HepG2 (cell line): Measurements from ENCODE around the gene SYT9. TPM values are rescaled to one million over a fixed set of nuclear protein-coding genes. Genes with fewer than 3 reads are reported as not detected.

Source experiments
- ATAC-seq: fragments of 200-7000 bp; cut with Tn5 transposase; 3 replicates; pipeline ENCODE4 v1.9.1; 2020; ENCODE audit warnings: mild to moderate bottlenecking, moderate library complexity
- BruUV-seq: library from RNA; stranded (reverse); fragments of 400-500 nt; replicated peaks from 2 replicates; lab custom pipeline; 2021; lab: Mats Ljungman, UMichigan
- CTCF ChIA-PET: fragments of 300-600 bp; formaldehyde crosslinking; extraction: SDS; loops from one replicate; lab custom pipeline; 2021; ENCODE audit warnings: low total read pairs, inconsistent platforms, low intra/inter-chr PET ratio; lab: Yijun Ruan, JAX
- POLR2A ChIA-PET: fragments of 350-600 bp; sonication (Branson Sonifier 250); formaldehyde crosslinking; loops from one replicate; lab custom pipeline; 2020; ENCODE audit warnings: antibody characterized with exemption, inconsistent platforms; lab: Yijun Ruan, JAX
- DNase-seq: peaks from one replicate; pipeline ENCODE4 v3.0.0-alpha.2; 2015; ENCODE audit warnings: low spot score
- FAIRE-seq: peaks from 3 replicates; lab custom pipeline; 2011; peaks lifted over from hg19 to GRCh38; lab: Jason Lieb, UNC
- H2AFZ ChIP-seq: one replicate; pipeline ENCODE4 v1.6.1; 2011; ENCODE audit warnings: low read length, inconsistent platforms
- H3K27ac ChIP-seq: fragments of 300-600 bp; 3 replicates; pipeline ENCODE4 v1.8.0; 2011; ENCODE audit warnings: mixed run types, mild to moderate bottlenecking, mixed read lengths, low read length, inconsistent platforms; ENCODE audit not compliant: insufficient read depth; ENCODE audit errors: extremely low read length
- H3K27me3 ChIP-seq, 2 experiments: fragments of 200-600 bp in 1 of 2; 2 replicates in 1 of 2; 3 replicates in 1 of 2; pipeline versions ENCODE4 v1.6.0 to v1.8.0; 2011; ENCODE audit warnings: low read length in 2 of 2, mild to moderate bottlenecking in 2 of 2, moderate library complexity in 2 of 2, inconsistent platforms in 1 of 2; ENCODE audit not compliant: insufficient read depth in 2 of 2, control insufficient read depth in 1 of 2
- H3K36me3 ChIP-seq, 2 experiments: fragments of 200-600 bp in 1 of 2; replicated peaks in 1 of 2; 2 replicates in 1 of 2; 3 replicates in 1 of 2; pipeline versions ENCODE4 v1.5.1 to v1.8.0; 2011; ENCODE audit warnings: low read length in 2 of 2, inconsistent platforms in 1 of 2; ENCODE audit not compliant: insufficient read depth in 2 of 2, control insufficient read depth in 1 of 2
- H3K4me1 ChIP-seq: 2 replicates; pipeline ENCODE4 v1.5.1; 2012; ENCODE audit warnings: low read length, inconsistent platforms; ENCODE audit not compliant: insufficient read depth
- H3K4me2 ChIP-seq: 2 replicates; pipeline ENCODE4 v1.6.0; 2011; ENCODE audit warnings: low read depth, low read length, inconsistent platforms
- H3K4me3 ChIP-seq, 3 experiments: fragments of 200-600 bp in 1 of 3; sonication (generic), shearing (Covaris generic) in 1 of 3; replicated peaks in 1 of 3; 2 replicates each; pipeline ENCODE4 v1.5.1; 2011 to 2016; ENCODE audit warnings: low read length in 3 of 3, inconsistent platforms in 2 of 3, low read depth in 2 of 3, mild to moderate bottlenecking in 2 of 3, control low read depth in 1 of 3, mixed read lengths in 1 of 3; ENCODE audit not compliant: insufficient read depth in 1 of 3
- H3K79me2 ChIP-seq: one replicate; pipeline ENCODE4 v1.6.1; 2011; ENCODE audit warnings: low read length, inconsistent platforms; ENCODE audit not compliant: insufficient read depth
- H3K9ac ChIP-seq: 2 replicates; pipeline ENCODE4 v1.6.0; 2011; ENCODE audit warnings: mild to moderate bottlenecking, low read depth, low read length, inconsistent platforms; ENCODE audit not compliant: insufficient read depth
- H3K9me3 ChIP-seq: 2 replicates; pipeline ENCODE4 v1.5.1; 2012; ENCODE audit warnings: mild to moderate bottlenecking, low read length
- H4K20me1 ChIP-seq: 2 replicates; pipeline ENCODE4 v1.6.0; 2011; ENCODE audit warnings: inconsistent platforms, mild to moderate bottlenecking, low read length, moderate library complexity; ENCODE audit not compliant: insufficient read depth
- ATM ChIP-seq: fragments of 450-650 bp; IDR thresholded peaks from 2 replicates; pipeline ENCODE4 v1.7.1; 2017; ENCODE audit warnings: mild to moderate bottlenecking, borderline replicate concordance
- EHMT2 ChIP-seq: fragments of 200-600 bp; sonication (generic); IDR thresholded peaks from 2 replicates; pipeline ENCODE4 v1.7.0; 2017; ENCODE audit warnings: antibody characterized with exemption, low read depth, low read length, borderline replicate concordance
- ELF4 ChIP-seq: sonication (generic); formaldehyde crosslinking; IDR thresholded peaks from 2 replicates; pipeline ENCODE4 v1.5.0; 2020; ENCODE audit warnings: missing genetic modification reagents, mild to moderate bottlenecking, moderate library complexity, borderline replicate concordance
- GTF3A ChIP-seq: sonication (generic); formaldehyde crosslinking; conservative IDR thresholded peaks from 2 replicates; pipeline ENCODE4 v1.4.0; 2020; ENCODE audit warnings: mild to moderate bottlenecking, missing genetic modification reagents
- MBD4 ChIP-seq: IDR thresholded peaks from 2 replicates; pipeline ENCODE4 v1.6.1; 2012; ENCODE audit warnings: low read length, inconsistent platforms, borderline replicate concordance
- NCOA2 ChIP-seq: sonication (generic); formaldehyde crosslinking; IDR thresholded peaks from 2 replicates; pipeline ENCODE4 v1.8.0; 2022; ENCODE audit warnings: inconsistent platforms
- NPAS2 ChIP-seq: sonication (generic); formaldehyde crosslinking; IDR thresholded peaks from 2 replicates; pipeline ENCODE4 v1.8.0; 2022; ENCODE audit warnings: mild to moderate bottlenecking, missing genetic modification reagents, borderline replicate concordance
- NR0B2 ChIP-seq: sonication (generic); formaldehyde crosslinking; IDR thresholded peaks from 2 replicates; pipeline ENCODE4 v1.4.0; 2020; ENCODE audit warnings: mild to moderate bottlenecking, missing genetic modification reagents
- SETDB1 ChIP-seq: sonication (generic); formaldehyde crosslinking; IDR thresholded peaks from 2 replicates; pipeline ENCODE4 v1.5.1; 2020; ENCODE audit warnings: missing genetic modification reagents, mild to moderate bottlenecking, borderline replicate concordance
- ZNF17 ChIP-seq: sonication (generic); formaldehyde crosslinking; IDR thresholded peaks from 2 replicates; pipeline ENCODE4 v1.5.0; 2020; ENCODE audit warnings: mild to moderate bottlenecking, missing genetic modification reagents
- ZNF205 ChIP-seq: IDR thresholded peaks from 2 replicates; pipeline ENCODE4 v1.6.1; 2018; ENCODE audit warnings: missing biosample characterization, missing genetic modification reagents
- ZNF451 ChIP-seq: sonication (generic); formaldehyde crosslinking; IDR thresholded peaks from 2 replicates; pipeline ENCODE4 v1.5.0; 2020; ENCODE audit warnings: mild to moderate bottlenecking, missing genetic modification reagents
- ZNF572 ChIP-seq: sonication (generic); formaldehyde crosslinking; IDR thresholded peaks from 2 replicates; pipeline ENCODE4 v1.5.1; 2020; ENCODE audit warnings: mild to moderate bottlenecking, missing genetic modification reagents
- ZNF7 ChIP-seq: IDR thresholded peaks from 2 replicates; pipeline ENCODE4 v1.6.1; 2016; ENCODE audit warnings: missing biosample characterization, missing genetic modification reagents
- ZNF740 ChIP-seq: sonication (generic); formaldehyde crosslinking; IDR thresholded peaks from 2 replicates; pipeline ENCODE4 v1.4.0; 2020; ENCODE audit warnings: missing genetic modification reagents
- ZNF773 ChIP-seq: sonication (generic); formaldehyde crosslinking; IDR thresholded peaks from 2 replicates; pipeline ENCODE4 v1.4.0; 2020; ENCODE audit warnings: missing genetic modification reagents, borderline replicate concordance
- ZNF839 ChIP-seq: sonication (generic); formaldehyde crosslinking; IDR thresholded peaks from 2 replicates; pipeline ENCODE4 v1.4.0; 2020; ENCODE audit warnings: missing genetic modification reagents, mild to moderate bottlenecking, borderline replicate concordance
- ZSCAN12 ChIP-seq: sonication (generic); formaldehyde crosslinking; IDR thresholded peaks from 2 replicates; pipeline ENCODE4 v1.9.0; 2021; ENCODE audit warnings: mild to moderate bottlenecking, missing genetic modification reagents
- ZSCAN22 ChIP-seq: sonication (generic); formaldehyde crosslinking; IDR thresholded peaks from 2 replicates; pipeline ENCODE4 v1.4.0; 2020; ENCODE audit warnings: mild to moderate bottlenecking, missing genetic modification reagents
- WGBS: methylation state at CpG from one replicate; pipeline ENCODE4 v1.1.6; 2017; ENCODE audit warnings: low lambda C conversion rate; 5-methylcytosine and 5-hydroxymethylcytosine counted together
- in situ Hi-C: cut with HindIII; loops from 2 replicates; pipeline ENCODE4 v1.10.0; 2017; ENCODE audit warnings: low pct_unique_long_range_greater_than_20kb; ENCODE audit not compliant: extremely low pct_ligation_motif_present
- intact Hi-C: fragments of 100-400 bp; cut with micrococcal nuclease; formaldehyde crosslinking; loops from one replicate; pipeline ENCODE4 v1.10.0; 2022; ENCODE audit not compliant: unreplicated experiment
- polyA plus RNA-seq, 8 experiments: library from polyadenylated mRNA; depleted of rRNA in 3 of 8; stranded (reverse) in 7 of 8; unstranded in 1 of 8; fragments of >200 nt; fragmentation: Illumina TruSeq in 4 of 8; extraction: Trizol in 4 of 8; gene quantifications; 2 replicates each; pipeline versions ENCODE4 v1.2.1 to v1.2.3, GENCODE V29; 2011 to 2016; ENCODE audit warnings: low read depth in 4 of 8, missing spikeins in 1 of 8, mixed read lengths in 1 of 8; ENCODE audit not compliant: insufficient read depth in 1 of 8
- total RNA-seq, 5 experiments: library from RNA; depleted of rRNA; stranded (reverse); fragments of >200 nt; fragmentation: Illumina TruSeq; extraction: Trizol; gene quantifications; 2 replicates each; pipeline ENCODE4 v1.2.3, GENCODE V29; 2016; ENCODE audit warnings: low read depth in 1 of 5

Gene SYT9
- total and polyA plus RNA-seq, 2 of the 13 experiments (the other 11 are each of a cell fraction or from before 2014, with no cell fraction given) = not detected

GRCh38 chr11:7263842-7264241 is 12.1 kb downstream of the SYT9 start:
- intact Hi-C loops = no loop called here
- CTCF ChIA-PET = no interaction called here
- Histone ChIP-seq H3K4me1 (no peaks in the 10 kb centered on the region), H3K27me3 (no peaks in the 10 kb centered on the region), H4K20me1 (no peaks in the 10 kb centered on the region)
- no peak for TF ChIP-seq ZNF205
- TF ChIP-seq NPAS2 (CRISPR knock-in tag) = no peak
- no peak for TF ChIP-seq ZNF740
- TF ChIP-seq ELF4 = no peak
- no peak for TF ChIP-seq SETDB1 (CRISPR knock-in tag)
- no peak for TF ChIP-seq MBD4
- TF ChIP-seq, all 625 proteins: peak for 0
- no peak overlapping the region for H3K4me3 ChIP-seq
- no TSS peak for BruUV-seq
- no peak for DNase-seq
- H3K9ac ChIP-seq = no peak overlapping the region
- in situ Hi-C loops = no loop called here
- no peaks in the 10 kb centered on the region for H3K9me3 ChIP-seq
- no peak for FAIRE-seq
- H3K4me2 ChIP-seq = no peak overlapping the region
- no peak overlapping the region for H2AFZ ChIP-seq
- H3K27ac ChIP-seq = no peak overlapping the region
- H3K79me2 ChIP-seq = no peaks in the 10 kb centered on the region
- H3K36me3 ChIP-seq = no peaks in the 10 kb centered on the region
- POLR2A ChIA-PET = no interaction called here
- no peak for ATAC-seq

- no peak for FAIRE-seq
- CTCF ChIA-PET = no interaction called here
Measured at GRCh38 chr11:7268758-7269157, 17.1 kb downstream of the SYT9 start.

More at GRCh38 chr11:7268758-7269157, 17.1 kb downstream of the SYT9 start:
- H3K27ac ChIP-seq = no peak overlapping the region
- 0% methylated on average over 1 of the region's 1 CpG for WGBS
- no peak overlapping the region for H3K4me2 ChIP-seq
- H3K27me3 ChIP-seq = no peaks in the 10 kb centered on the region
- no peak for DNase-seq
- no peaks in the 10 kb centered on the region for H3K36me3 ChIP-seq
- intact Hi-C loops = no loop called here
- H3K79me2 ChIP-seq = no peaks in the 10 kb centered on the region
- no peak overlapping the region for H3K9ac ChIP-seq
- no peaks in the 10 kb centered on the region for H3K9me3 ChIP-seq
- TF ChIP-seq ZNF17 (no peak), ZSCAN12 (CRISPR knock-in tag) (no peak), NCOA2 (no peak), ZNF839 (CRISPR knock-in tag) (no peak), ZNF773 (CRISPR knock-in tag) (no peak), GTF3A (CRISPR knock-in tag) (no peak), NR0B2 (CRISPR knock-in tag) (no peak), ZNF451 (CRISPR knock-in tag) (no peak), ZNF572 (CRISPR knock-in tag) (no peak), ATM (no peak), ZNF7 (no peak), EHMT2 (no peak), ZSCAN22 (CRISPR knock-in tag) (no peak)
- no peaks in the 10 kb centered on the region for H4K20me1 ChIP-seq
- POLR2A ChIA-PET = no interaction called here
- no peaks in the 10 kb centered on the region for H3K4me1 ChIP-seq
- no TSS peak for BruUV-seq
- ATAC-seq = no peak
- H3K4me3 ChIP-seq = no peak overlapping the region
- no peak overlapping the region for H2AFZ ChIP-seq
- in situ Hi-C loops = no loop called here
